Skeletal muscle tissue (tissue), 4 donors: ENCODE data around the gene HTR4. TPM values are rescaled to one million over a fixed set of nuclear protein-coding genes. Genes with fewer than 3 reads are reported as not detected.

Source experiments
- H3K27ac ChIP-seq: one replicate; pipeline ENCODE4 v1.7.0; 2013; ENCODE audit warnings: mild to moderate bottlenecking, low read depth, low read length, inconsistent platforms
- H3K27me3 ChIP-seq, 3 donors: one replicate each; pipeline ENCODE4 v1.7.0; 2013; ENCODE audit warnings: low read length in 3 of 3; ENCODE audit not compliant: control insufficient read depth in 3 of 3, insufficient read depth in 3 of 3
- H3K36me3 ChIP-seq, 3 donors: one replicate each; pipeline ENCODE4 v1.7.0; 2013; ENCODE audit warnings: low read length in 3 of 3; ENCODE audit not compliant: control insufficient read depth in 3 of 3, insufficient read depth in 3 of 3
- H3K4me1 ChIP-seq, 3 donors: one replicate each; pipeline ENCODE4 v1.7.0; 2013; ENCODE audit warnings: low read length in 3 of 3, mild to moderate bottlenecking in 3 of 3; ENCODE audit not compliant: control insufficient read depth in 3 of 3, insufficient read depth in 3 of 3
- H3K4me3 ChIP-seq, 3 donors: one replicate each; pipeline ENCODE4 v1.7.0; 2013; ENCODE audit warnings: low read length in 3 of 3
- H3K9ac ChIP-seq, 3 donors: one replicate each; pipeline ENCODE4 v1.7.0; 2013; ENCODE audit warnings: low read length in 3 of 3, mild to moderate bottlenecking in 3 of 3, moderate library complexity in 2 of 3, low read depth in 1 of 3
- H3K9me3 ChIP-seq, 3 donors: one replicate each; pipeline ENCODE4 v1.7.0; 2013; ENCODE audit warnings: low read length in 3 of 3; ENCODE audit not compliant: control insufficient read depth in 3 of 3
- total RNA-seq: library from RNA; depleted of rRNA; stranded (reverse); fragments of >200 nt; gene quantifications from one replicate; pipeline ENCODE4 v1.2.3, GENCODE V29; 2014
- donor health status: Osteomylitis.

The HTR4 gene
- total RNA-seq, 1 donor from 2014 or later: not detected

- H3K27me3 ChIP-seq: no peaks in the 10 kb centered on the region
Observed at GRCh38 chr5:148583421-148583965, 70.8 kb downstream of the HTR4 start.

GRCh38 chr5:148574167-148574566 lies 80.2 kb downstream of the HTR4 start:
- Histone ChIP-seq H3K27ac (no peak overlapping the region), H3K27me3 (no peaks in the 10 kb centered on the region)

More at GRCh38 chr5:148583421-148583965, 70.8 kb downstream of the HTR4 start:
- Histone ChIP-seq H3K36me3 (no peaks in the 10 kb centered on the region), H3K27ac (no peak overlapping the region), H3K9me3 (peaks cover 0 to 3% (median 0%) of the 10 kb centered on the region in 3 donors), H3K9ac (no peak overlapping the region), H3K4me1 (no peaks in the 10 kb centered on the region), H3K4me3 (no peak overlapping the region)

GRCh38 chr5:148573374-148573773 lies 81.0 kb downstream of the HTR4 start:
- H3K9ac ChIP-seq: no peak overlapping the region
- no peak overlapping the region for H3K27ac ChIP-seq
- peaks cover 0 to 3% (median 0%) of the 10 kb centered on the region in 3 donors for H3K4me1 ChIP-seq
- H3K27me3 ChIP-seq: no peaks in the 10 kb centered on the region
- H3K36me3 ChIP-seq: no peaks in the 10 kb centered on the region
- H3K4me3 ChIP-seq: no peak overlapping the region
- no peaks in the 10 kb centered on the region for H3K9me3 ChIP-seq

More at GRCh38 chr5:148574167-148574566, 80.2 kb downstream of the HTR4 start:
- no peak overlapping the region for H3K9ac ChIP-seq
- H3K4me1 ChIP-seq: peaks cover 0 to 3% (median 0%) of the 10 kb centered on the region in 3 donors
- no peaks in the 10 kb centered on the region for H3K9me3 ChIP-seq
- no peak overlapping the region for H3K4me3 ChIP-seq
- no peaks in the 10 kb centered on the region for H3K36me3 ChIP-seq

- Histone ChIP-seq H3K4me1 (peaks cover 0 to 3% (median 0%) of the 10 kb centered on the region in 3 donors), H3K4me3 (no peak overlapping the region), H3K9me3 (no peaks in the 10 kb centered on the region), H3K9ac (no peak overlapping the region), H3K27me3 (peaks cover 0 to 2% (median 0%) of the 10 kb centered on the region in 3 donors), H3K27ac (no peak overlapping the region), H3K36me3 (no peaks in the 10 kb centered on the region)
Observed at GRCh38 chr5:148569948-148570347, 84.4 kb downstream of the HTR4 start.

- H3K4me3 ChIP-seq: no peak overlapping the region
- no peak overlapping the region for H3K27ac ChIP-seq
- no peaks in the 10 kb centered on the region for H3K36me3 ChIP-seq
- H3K9me3 ChIP-seq: no peaks in the 10 kb centered on the region
- no peak overlapping the region for H3K9ac ChIP-seq
- peaks cover 0 to under 1% (median 0%) of the 10 kb centered on the region in 3 donors for H3K4me1 ChIP-seq
- H3K27me3 ChIP-seq: peaks cover 0 to 2% (median 0%) of the 10 kb centered on the region in 3 donors
Observed at GRCh38 chr5:148565148-148565547, 89.2 kb downstream of the HTR4 start.

- Histone ChIP-seq H3K36me3 (no peaks in the 10 kb centered on the region), H3K4me1 (no peaks in the 10 kb centered on the region), H3K4me3 (no peak overlapping the region), H3K9me3 (no peaks in the 10 kb centered on the region), H3K27ac (no peak overlapping the region), H3K9ac (no peak overlapping the region), H3K27me3 (peaks cover 0 to 2% (median 0%) of the 10 kb centered on the region in 3 donors)
Observed at GRCh38 chr5:148563021-148563420, 91.3 kb downstream of the HTR4 start.

GRCh38 chr5:148561801-148562311 lies 92.5 kb downstream of the HTR4 start:
- Histone ChIP-seq H3K4me1 (no peaks in the 10 kb centered on the region), H3K4me3 (no peak overlapping the region), H3K27ac (no peak overlapping the region), H3K9ac (no peak overlapping the region), H3K9me3 (no peaks in the 10 kb centered on the region), H3K36me3 (no peaks in the 10 kb centered on the region), H3K27me3 (peaks cover 0 to 2% (median 0%) of the 10 kb centered on the region in 3 donors)

- H3K27ac ChIP-seq: no peak overlapping the region
- no peaks in the 10 kb centered on the region for H3K36me3 ChIP-seq
- no peaks in the 10 kb centered on the region for H3K27me3 ChIP-seq
- H3K4me3 ChIP-seq: no peak overlapping the region
- H3K9me3 ChIP-seq: no peaks in the 10 kb centered on the region
- H3K4me1 ChIP-seq: no peaks in the 10 kb centered on the region
- H3K9ac ChIP-seq: no peak overlapping the region
Observed at GRCh38 chr5:148559461-148559860, 94.9 kb downstream of the HTR4 start.

- Histone ChIP-seq H3K36me3 (no peaks in the 10 kb centered on the region), H3K4me3 (no peak overlapping the region), H3K4me1 (no peaks in the 10 kb centered on the region), H3K27me3 (no peaks in the 10 kb centered on the region), H3K27ac (no peak overlapping the region), H3K9me3 (no peaks in the 10 kb centered on the region), H3K9ac (no peak overlapping the region)
Observed at GRCh38 chr5:148558892-148559291, 95.4 kb downstream of the HTR4 start.

- no peak overlapping the region for H3K4me3 ChIP-seq
- no peaks in the 10 kb centered on the region for H3K4me1 ChIP-seq
- no peaks in the 10 kb centered on the region for H3K9me3 ChIP-seq
- H3K36me3 ChIP-seq: no peaks in the 10 kb centered on the region
- H3K27me3 ChIP-seq: no peaks in the 10 kb centered on the region
- no peak overlapping the region for H3K9ac ChIP-seq
- no peak overlapping the region for H3K27ac ChIP-seq
Observed at GRCh38 chr5:148556835-148557234, 97.5 kb downstream of the HTR4 start.
